HL-60 (cell line): ENCODE results near the gene ASXL1.
"Not testable (repeated sequence)": the region's sequence is repeated elsewhere in the genome, so short reads cannot be mapped to it uniquely, and the experiment has no call there.

Source experiments
- DNase-seq, 2 experiments: peaks; one replicate each; pipeline ENCODE4 v3.0.0-alpha.2; 2010 to 2020; ENCODE audit warnings: low read depth in 1 of 2, low spot score in 1 of 2
- H3K27ac ChIP-seq: fragments of 250-450 bp; sonication (Bioruptor Pico); replicated peaks from 2 replicates; pipeline ENCODE4 v1.5.1; 2020; ENCODE audit warnings: mild to moderate bottlenecking, moderate library complexity
- H3K27me3 ChIP-seq: fragments of 250-450 bp; sonication (Bioruptor Pico); 2 replicates; pipeline ENCODE4 v1.5.1; 2021; ENCODE audit warnings: mild to moderate bottlenecking, moderate library complexity; ENCODE audit not compliant: insufficient read depth, poor library complexity, severe bottlenecking
- H3K4me3 ChIP-seq: replicated peaks from 2 replicates; pipeline ENCODE4 v1.5.1; 2011; ENCODE audit warnings: mild to moderate bottlenecking, control low read depth, low read length; ENCODE audit not compliant: insufficient read depth
- GABPA ChIP-seq: IDR thresholded peaks from 2 replicates; pipeline ENCODE4 v1.6.1; 2012; ENCODE audit warnings: low read depth
- POLR2AphosphoS5 ChIP-seq: IDR thresholded peaks from 2 replicates; pipeline ENCODE4 v1.6.1; 2012; ENCODE audit warnings: low read depth
- SPI1 ChIP-seq: IDR thresholded peaks from 2 replicates; pipeline ENCODE4 v1.6.1; 2012; ENCODE audit warnings: low read depth, mild to moderate bottlenecking, borderline replicate concordance
- TF ChIP-seq, protein P1 (sequence below): IDR thresholded peaks from 2 replicates; pipeline ENCODE4 v1.6.1; 2012; ENCODE audit warnings: low read depth; ENCODE audit not compliant: insufficient replicate concordance
- TF ChIP-seq, protein P2 (sequence below): IDR thresholded peaks from one replicate; pipeline ENCODE4 v1.5.1; 2011; ENCODE audit warnings: low read length, control low read depth, inconsistent platforms; ENCODE audit not compliant: insufficient read depth

Gene ASXL1

DNA sequence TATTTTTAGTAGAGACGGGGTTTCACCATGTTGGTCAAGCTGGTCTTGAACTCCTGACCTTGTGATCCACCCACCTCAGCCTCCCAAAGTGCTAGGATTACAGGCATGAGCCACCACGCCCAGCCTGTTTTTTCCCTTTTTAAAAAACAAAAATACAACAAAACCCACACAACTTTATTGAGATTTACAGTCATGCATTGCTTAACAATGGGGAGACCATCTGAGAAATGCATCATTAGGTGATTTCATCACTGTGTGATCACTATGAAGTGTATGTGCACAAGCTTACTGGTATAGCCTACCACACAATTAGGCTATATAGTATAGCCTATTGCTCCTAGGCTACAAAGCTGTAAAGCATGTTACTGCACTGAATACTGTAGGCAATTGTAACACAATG is 17.1 kb upstream of the ASXL1 start:
- not testable (repeated sequence) for H3K4me3 ChIP-seq, DNase-seq, H3K27me3 ChIP-seq, H3K27ac ChIP-seq

DNA sequence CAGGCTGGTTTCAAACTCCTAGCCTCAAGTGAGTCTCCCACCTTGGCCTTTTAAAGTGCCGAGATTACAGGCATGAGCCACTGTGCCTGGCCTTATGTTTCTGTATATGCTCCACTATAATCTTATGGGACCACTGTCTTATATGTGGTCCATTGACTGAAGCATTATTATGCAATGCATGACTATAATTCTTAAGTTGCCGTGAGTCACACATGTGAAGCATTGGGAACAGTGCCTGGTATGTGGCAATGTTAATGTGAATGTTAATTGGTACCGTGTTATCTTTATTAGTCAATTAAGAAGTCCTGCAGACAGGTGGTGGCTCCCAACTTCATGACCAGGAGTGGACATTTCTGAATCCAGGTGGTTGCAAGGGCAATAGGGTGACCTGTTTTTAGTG is 14.7 kb upstream of the ASXL1 start:
- DNase-seq: peak in 1 of 2 experiments; percentile 53
- no peak for TF ChIP-seq POLR2AphosphoS5
- TF ChIP-seq GABPA: no peak
- TF ChIP-seq, protein P1, sequence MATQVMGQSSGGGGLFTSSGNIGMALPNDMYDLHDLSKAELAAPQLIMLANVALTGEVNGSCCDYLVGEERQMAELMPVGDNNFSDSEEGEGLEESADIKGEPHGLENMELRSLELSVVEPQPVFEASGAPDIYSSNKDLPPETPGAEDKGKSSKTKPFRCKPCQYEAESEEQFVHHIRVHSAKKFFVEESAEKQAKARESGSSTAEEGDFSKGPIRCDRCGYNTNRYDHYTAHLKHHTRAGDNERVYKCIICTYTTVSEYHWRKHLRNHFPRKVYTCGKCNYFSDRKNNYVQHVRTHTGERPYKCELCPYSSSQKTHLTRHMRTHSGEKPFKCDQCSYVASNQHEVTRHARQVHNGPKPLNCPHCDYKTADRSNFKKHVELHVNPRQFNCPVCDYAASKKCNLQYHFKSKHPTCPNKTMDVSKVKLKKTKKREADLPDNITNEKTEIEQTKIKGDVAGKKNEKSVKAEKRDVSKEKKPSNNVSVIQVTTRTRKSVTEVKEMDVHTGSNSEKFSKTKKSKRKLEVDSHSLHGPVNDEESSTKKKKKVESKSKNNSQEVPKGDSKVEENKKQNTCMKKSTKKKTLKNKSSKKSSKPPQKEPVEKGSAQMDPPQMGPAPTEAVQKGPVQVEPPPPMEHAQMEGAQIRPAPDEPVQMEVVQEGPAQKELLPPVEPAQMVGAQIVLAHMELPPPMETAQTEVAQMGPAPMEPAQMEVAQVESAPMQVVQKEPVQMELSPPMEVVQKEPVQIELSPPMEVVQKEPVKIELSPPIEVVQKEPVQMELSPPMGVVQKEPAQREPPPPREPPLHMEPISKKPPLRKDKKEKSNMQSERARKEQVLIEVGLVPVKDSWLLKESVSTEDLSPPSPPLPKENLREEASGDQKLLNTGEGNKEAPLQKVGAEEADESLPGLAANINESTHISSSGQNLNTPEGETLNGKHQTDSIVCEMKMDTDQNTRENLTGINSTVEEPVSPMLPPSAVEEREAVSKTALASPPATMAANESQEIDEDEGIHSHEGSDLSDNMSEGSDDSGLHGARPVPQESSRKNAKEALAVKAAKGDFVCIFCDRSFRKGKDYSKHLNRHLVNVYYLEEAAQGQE: no peak
- no peak for TF ChIP-seq SPI1
- TF ChIP-seq, protein P2, sequence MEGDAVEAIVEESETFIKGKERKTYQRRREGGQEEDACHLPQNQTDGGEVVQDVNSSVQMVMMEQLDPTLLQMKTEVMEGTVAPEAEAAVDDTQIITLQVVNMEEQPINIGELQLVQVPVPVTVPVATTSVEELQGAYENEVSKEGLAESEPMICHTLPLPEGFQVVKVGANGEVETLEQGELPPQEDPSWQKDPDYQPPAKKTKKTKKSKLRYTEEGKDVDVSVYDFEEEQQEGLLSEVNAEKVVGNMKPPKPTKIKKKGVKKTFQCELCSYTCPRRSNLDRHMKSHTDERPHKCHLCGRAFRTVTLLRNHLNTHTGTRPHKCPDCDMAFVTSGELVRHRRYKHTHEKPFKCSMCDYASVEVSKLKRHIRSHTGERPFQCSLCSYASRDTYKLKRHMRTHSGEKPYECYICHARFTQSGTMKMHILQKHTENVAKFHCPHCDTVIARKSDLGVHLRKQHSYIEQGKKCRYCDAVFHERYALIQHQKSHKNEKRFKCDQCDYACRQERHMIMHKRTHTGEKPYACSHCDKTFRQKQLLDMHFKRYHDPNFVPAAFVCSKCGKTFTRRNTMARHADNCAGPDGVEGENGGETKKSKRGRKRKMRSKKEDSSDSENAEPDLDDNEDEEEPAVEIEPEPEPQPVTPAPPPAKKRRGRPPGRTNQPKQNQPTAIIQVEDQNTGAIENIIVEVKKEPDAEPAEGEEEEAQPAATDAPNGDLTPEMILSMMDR: no peak
- Histone ChIP-seq H3K4me3 (no peak overlapping the region), H3K27ac (no peak overlapping the region), H3K27me3 (no peaks in the 10 kb centered on the region)

DNA sequence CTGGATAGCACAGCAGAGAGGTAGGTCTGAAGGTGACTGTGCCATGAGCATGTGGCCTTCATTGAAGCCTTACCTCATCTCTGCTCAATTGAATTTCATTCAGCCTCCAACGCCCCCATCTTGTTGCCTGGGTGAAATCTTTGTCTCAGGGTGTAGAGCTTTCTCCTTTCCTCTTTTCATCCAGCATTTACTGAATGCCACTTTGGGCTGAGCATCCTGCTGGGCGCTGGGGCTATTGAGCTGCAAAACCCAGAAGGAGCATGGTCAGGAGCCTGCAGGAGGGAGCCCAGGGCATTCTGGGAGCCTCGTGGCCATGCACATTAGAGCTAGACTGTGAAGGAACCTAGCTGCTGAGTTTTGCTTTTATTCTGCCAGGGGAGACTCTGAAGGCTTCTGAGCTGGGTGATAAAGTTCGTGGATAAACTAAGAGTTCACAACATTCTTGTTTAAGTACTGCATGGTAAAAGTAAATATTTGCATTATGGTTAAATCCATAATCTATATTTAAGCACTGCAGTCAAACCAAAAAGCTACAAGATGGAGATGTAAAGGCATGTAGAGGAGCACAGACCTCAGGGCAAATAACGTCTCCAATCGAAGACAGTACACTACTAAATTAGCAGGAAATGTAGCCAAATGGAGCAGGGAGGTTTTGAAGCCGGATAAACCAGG is 13.2 kb upstream of the ASXL1 start:
- Histone ChIP-seq H3K27ac (no peak overlapping the region), H3K27me3 (no peaks in the 10 kb centered on the region), H3K4me3 (no peak overlapping the region)
- DNase-seq: no peak
- no peak for TF ChIP-seq GABPA
- TF ChIP-seq, protein P2: no peak
- no peak for TF ChIP-seq POLR2AphosphoS5

DNA sequence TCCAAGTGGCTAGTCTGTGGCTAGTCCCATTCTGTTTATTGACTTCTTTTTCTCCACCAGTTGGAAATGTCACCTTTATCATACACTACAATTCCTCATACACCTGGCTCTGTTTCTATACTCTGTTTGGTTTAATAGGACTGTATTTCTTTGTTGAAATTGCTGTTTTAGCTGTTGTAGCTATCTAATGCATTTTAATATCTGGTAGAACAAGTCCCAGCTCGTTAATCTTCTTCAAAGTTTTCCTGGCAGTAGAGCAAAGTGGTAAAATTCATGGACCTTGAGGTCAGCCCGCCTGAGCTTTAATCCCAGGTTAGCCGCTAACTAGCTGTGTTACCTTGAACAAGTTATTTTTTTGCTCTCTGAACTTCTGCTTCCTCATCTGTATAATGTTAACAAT is 9.9 kb upstream of the ASXL1 start:
- no peak for DNase-seq
- H3K27ac ChIP-seq: no peak overlapping the region
- H3K27me3 ChIP-seq: no peaks in the 10 kb centered on the region
- H3K4me3 ChIP-seq: no peak overlapping the region
- no peak for TF ChIP-seq POLR2AphosphoS5
- TF ChIP-seq, protein P1: no peak
- TF ChIP-seq, protein P2: no peak
- TF ChIP-seq GABPA: no peak
- no peak for TF ChIP-seq SPI1
